Sigmoid colon (tissue), 4 donors: ENCODE data around the gene PWP1.

Experiments used
- CTCF ChIP-seq, 4 experiments: fragments of 450-650 bp in 3 of 4; fragments of 200-600 bp in 1 of 4; IDR thresholded peaks; one replicate each; pipeline ENCODE4 v1.5.1; 2016 to 2019; ENCODE audit warnings: antibody characterized with exemption in 4 of 4, mild to moderate bottlenecking in 3 of 4, moderate library complexity in 2 of 4
- EP300 ChIP-seq, 4 donors: sonication (generic); formaldehyde crosslinking; IDR thresholded peaks; one replicate each; pipeline ENCODE4 v1.6.1; 2017; ENCODE audit warnings: antibody characterized with exemption in 4 of 4
- POLR2A ChIP-seq, 2 donors: fragments of 450-650 bp; IDR thresholded peaks; one replicate each; pipeline ENCODE4 v1.6.1; 2016; ENCODE audit warnings: antibody characterized with exemption in 2 of 2, mild to moderate bottlenecking in 2 of 2, moderate library complexity in 2 of 2
- POLR2AphosphoS5 ChIP-seq, 4 donors: sonication (generic); formaldehyde crosslinking; IDR thresholded peaks; one replicate each; pipeline ENCODE4 v1.6.1; 2017; ENCODE audit warnings: antibody characterized with exemption in 4 of 4

GRCh38 chr12:107677671-107678070, 7.9 kb upstream of the PWP1 start:
- TF ChIP-seq CTCF (IDR thresholded peaks at IDR 0.05) = no peak
- TF ChIP-seq POLR2AphosphoS5 (IDR thresholded peaks at IDR 0.05) = no peak
- TF ChIP-seq POLR2A (IDR thresholded peaks at IDR 0.05) = no peak
- no peak for TF ChIP-seq EP300 (IDR thresholded peaks at IDR 0.05)
